ENCODE measurements around the gene TEX14.
"Not testable (repeated sequence)": the region's sequence is repeated elsewhere in the genome, so short reads cannot be mapped to it uniquely, and the experiment has no call there.

TEX14 gene

DNA sequence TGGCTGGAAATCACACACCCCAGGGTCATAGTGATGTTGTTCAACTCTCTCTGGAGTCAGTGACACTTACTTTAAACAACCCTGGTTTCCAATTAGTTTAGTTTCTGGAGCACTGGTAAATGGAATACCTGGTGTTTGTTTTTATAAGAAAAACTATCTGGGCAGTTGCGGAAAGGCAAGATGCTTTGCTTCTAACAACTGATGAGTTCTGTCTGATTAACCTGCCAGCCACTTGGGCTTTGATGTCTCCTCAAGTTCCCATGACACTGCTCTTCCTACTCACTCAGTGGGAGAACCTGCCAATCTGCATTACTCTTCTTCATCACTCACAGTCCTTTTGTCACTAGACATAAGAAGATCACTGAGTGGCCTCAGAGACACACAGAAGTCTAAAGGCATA lies 98.7 kb downstream of the TEX14 start:
- no peak for DNase-seq

DNA sequence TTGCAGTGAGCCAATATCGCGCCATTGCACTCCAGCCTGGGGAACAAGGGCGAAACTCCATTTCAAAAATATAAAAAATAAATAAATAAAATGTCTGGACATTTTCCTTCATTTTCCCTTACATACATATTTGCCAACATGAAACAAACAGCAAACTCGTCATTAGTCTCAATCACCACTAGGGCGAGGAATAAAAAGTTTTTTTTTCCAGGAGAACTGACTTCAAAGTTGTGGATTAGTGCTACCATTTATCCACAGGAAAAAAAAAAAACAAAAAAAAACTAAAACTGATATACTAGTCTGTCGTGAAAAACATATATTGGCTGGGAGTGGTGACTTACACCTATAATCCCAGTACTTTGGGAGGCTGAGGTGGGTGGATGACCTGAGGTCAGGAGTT lies 100.4 kb downstream of the TEX14 start:
- DNase-seq: no peak

- no peak for DNase-seq
Observed at GRCh38 chr17:58590377-58590776, 101.5 kb downstream of the TEX14 start.

- DNase-seq: peak; percentile 13
Observed at GRCh38 chr17:58587713-58588117, 104.1 kb downstream of the TEX14 start.

- no peak for DNase-seq
Observed at GRCh38 chr17:58586009-58586644, 105.7 kb downstream of the TEX14 start.

- DNase-seq: no peak
Observed at GRCh38 chr17:58585554-58585953, 106.3 kb downstream of the TEX14 start.

DNA sequence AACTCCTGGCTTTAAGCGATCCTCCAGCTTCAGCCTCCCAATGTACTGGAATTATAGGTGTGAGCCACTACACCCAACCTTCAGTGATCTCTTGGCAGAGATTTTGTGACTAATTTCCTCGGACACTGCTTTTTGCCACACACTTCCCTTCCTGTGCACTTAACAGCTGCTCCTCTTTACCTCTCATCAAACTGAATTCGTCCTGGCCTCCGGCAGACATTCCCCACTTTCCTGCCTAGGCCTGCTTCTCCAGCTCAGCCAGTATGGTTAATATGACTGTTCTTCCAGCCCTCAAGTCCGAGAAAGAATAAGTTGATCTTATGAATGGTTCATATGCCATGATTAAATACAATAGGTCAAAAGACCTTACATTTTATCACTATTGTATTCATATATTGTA lies 108.4 kb downstream of the TEX14 start:
- no peak for DNase-seq

- not testable (repeated sequence) for DNase-seq
Observed at GRCh38 chr17:58582718-58583117, 109.1 kb downstream of the TEX14 start.

- DNase-seq: no peak
Observed at GRCh38 chr17:58580671-58581070, 111.2 kb downstream of the TEX14 start.

- peak; percentile 18 for DNase-seq
Observed at GRCh38 chr17:58577696-58578095, 114.1 kb downstream of the TEX14 start.

- DNase-seq: no peak
Observed at GRCh38 chr17:58576679-58577367, 115.0 kb downstream of the TEX14 start.

DNA sequence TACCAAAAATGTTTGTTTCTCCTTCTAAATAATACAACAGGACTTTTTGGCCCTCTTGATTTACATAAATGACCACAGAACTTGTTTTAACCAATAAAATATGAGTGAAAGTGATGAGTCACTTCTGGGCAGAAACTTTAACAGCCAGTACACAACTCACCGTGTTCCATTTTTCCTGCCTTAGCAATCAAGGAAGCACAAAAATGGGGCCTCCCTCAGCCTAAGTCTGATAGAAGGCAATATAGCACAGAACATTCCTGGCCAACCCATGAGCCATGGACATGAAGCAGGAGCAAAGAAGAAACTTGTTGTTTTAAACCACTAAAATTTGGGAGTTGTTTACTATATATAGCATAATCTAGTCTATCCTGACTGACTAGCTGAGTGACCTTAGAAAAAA lies 116.3 kb downstream of the TEX14 start:
- no peak for DNase-seq

- DNase-seq: no peak
Observed at GRCh38 chr17:58574025-58574424, 117.8 kb downstream of the TEX14 start.

- no peak for DNase-seq
Observed at GRCh38 chr17:58572846-58573245, 119.0 kb downstream of the TEX14 start.

DNA sequence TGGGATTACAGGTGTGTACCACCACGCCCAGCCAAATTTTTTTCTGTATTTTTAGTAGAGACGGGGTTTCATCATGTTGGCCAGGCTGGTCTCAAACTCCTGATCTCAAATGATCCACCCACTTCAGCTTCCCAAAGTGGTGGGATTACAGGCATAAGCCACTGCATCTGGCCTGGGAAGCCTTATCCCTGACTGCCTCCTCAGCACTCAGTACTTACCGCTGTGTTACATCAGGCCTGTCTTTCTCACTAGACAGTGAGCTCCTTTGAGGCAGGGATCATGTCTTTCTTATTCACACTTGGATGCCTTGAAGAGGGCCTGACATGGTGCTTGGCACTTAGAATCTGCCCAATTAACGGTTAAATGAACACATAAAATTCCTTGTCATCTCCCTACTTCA lies 121.1 kb downstream of the TEX14 start:
- no peak for DNase-seq

DNA sequence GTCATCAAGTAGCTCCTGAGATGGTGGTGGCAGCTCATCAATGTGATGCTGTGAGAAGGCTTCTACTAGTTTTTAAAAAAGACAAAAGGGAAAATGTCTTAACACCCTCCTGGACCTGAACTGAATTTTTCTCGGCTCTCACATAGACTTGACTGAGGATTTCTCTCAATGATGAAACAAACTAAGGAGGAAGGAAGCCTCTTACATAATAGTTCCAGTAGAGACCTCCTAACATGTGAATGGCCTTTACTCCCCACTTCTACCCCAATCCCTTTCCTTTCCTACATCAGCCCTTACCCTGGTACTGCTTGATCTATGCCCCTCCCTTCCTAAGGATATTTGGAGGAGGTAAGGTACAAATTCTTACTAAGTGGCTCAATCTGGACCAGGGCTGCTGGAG lies 122.6 kb downstream of the TEX14 start:
- no peak for DNase-seq

GRCh38 chr17:58568044-58568799 lies 123.6 kb downstream of the TEX14 start:
- no peak for DNase-seq

- DNase-seq: no peak
Observed at GRCh38 chr17:58565389-58566311, 126.2 kb downstream of the TEX14 start.

DNA sequence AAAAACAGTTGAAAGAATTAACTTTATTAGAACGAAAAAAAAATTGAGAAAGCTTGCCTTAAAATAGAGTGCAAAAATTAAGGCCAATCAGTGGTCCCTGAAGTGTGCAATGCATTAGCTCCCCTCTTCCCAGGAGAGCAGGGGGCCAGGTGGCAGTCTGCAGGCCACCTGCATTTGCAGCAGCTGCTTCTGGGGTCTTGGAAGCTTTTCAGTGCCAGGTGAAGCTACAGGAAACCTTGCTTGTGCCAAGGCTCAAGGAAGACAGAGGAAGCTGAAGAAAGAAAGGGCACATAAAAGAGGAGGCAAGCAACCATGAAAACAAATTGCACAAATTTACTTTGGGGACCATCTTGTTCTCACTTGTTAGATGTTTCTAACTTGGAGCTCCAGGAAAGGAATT lies 126.9 kb downstream of the TEX14 start:
- no peak for DNase-seq

- DNase-seq: no peak
Observed at GRCh38 chr17:58564243-58564642, 127.6 kb downstream of the TEX14 start.

GRCh38 chr17:58560511-58560910 lies 131.3 kb downstream of the TEX14 start:
- no peak for DNase-seq

DNA sequence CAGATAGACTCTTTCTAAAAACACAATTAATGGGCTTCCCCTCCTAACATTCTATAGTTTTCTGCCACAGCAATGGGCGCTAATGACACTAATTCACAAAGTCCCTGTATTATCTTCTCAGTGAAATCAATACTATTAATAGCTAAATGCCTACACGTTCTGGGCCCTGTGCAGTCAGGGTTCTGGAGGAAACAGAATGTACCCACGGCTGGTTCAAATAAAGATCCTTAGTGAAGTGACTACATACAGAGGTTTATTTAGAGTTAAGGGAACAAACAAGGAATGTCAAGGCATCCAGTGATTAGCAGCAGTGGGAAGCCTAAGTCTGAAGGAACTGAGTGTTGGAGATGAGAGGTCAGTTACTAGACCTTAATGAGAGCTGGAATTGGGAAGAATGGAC lies 133.9 kb downstream of the TEX14 start:
- DNase-seq: no peak

DNA sequence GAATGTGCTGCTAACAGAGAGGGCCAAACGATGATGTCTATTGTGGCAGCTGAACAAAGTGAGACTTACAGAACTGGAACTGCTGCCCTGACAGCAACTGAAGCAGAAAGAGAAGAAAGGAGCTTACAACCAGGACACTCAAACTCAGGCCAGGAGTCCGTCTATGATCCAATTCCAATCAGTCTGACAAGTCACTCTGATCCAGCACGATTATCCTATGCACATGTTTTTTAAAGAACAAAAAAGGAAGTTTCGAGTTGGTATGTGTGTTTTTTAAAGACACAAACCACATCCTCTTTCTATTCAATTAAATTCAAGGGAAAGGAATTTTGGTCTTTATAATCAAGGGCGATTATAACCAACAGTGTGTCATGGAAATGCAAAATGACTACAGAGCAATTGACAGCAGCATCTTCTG lies 135.0 kb downstream of the TEX14 start:
- no peak for DNase-seq

Data from NCI-H2107 (cell line).